Measurements from ENCODE around the gene FGFRL1.

Gene FGFRL1

DNA sequence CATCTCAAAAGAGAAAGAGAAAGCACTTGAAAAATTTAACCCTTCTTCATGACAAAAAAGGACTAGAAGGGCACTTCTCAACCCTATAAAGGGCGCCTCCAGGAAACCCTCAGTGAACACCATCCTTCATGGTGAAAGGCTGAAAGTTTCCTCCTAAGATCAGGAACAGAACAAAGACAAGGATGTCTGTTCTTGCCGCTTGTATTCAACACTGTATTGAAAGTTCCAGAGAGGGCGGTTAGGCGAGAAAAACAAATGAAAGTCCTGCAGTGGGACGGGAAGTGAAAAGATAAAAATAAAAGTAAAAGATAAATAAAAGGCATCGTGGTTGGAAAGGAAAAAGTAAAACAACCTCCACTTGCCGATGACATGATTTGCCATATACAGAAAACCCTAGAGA lies 51.0 kb downstream of the FGFRL1 start:
- in situ Hi-C loops (cut with MboI; ENCODE audit: low sequenced_read_pairs): no loop called here

DNA sequence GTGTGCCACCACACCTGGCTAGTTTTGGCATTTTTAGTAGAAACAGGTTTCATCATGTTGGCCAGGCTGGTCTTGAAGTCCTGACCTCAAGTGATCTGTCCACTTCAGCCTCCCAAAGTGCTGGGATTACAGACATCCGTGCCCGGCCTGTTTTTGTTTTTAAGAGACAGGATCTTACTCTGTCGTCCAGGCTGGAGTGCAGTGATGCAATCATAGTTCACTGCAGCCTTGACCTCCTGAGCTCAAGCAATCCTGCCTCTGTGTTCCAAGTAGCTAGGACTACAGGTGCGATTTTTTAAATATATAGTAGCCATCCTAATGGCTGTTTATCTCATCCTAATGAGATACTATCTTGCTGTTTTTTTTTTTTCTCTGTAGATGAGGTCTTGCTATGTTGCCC lies 54.3 kb downstream of the FGFRL1 start:
- in situ Hi-C loops (cut with MboI; ENCODE audit: low sequenced_read_pairs): no loop called here

DNA sequence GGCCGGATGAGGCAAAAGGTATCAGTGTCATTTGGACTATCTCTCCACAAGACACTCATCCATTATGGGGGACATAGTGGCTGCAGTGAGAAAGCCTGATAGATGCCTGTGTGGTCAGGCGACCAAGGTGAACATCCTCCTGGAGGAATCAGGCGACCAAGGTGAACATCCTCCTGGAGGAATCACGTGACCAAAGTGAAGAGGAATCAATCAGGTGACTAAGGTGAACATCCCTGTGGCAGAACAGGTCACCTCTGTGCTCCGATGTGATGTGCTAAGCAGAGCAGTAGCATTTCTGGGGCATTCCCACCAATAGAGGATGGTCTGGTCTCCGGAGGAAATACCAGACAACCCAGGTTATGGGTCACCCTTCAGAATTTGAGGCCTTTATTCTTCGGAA lies 58.0 kb downstream of the FGFRL1 start:
- in situ Hi-C loops (cut with MboI; ENCODE audit: low sequenced_read_pairs): no loop called here

DNA sequence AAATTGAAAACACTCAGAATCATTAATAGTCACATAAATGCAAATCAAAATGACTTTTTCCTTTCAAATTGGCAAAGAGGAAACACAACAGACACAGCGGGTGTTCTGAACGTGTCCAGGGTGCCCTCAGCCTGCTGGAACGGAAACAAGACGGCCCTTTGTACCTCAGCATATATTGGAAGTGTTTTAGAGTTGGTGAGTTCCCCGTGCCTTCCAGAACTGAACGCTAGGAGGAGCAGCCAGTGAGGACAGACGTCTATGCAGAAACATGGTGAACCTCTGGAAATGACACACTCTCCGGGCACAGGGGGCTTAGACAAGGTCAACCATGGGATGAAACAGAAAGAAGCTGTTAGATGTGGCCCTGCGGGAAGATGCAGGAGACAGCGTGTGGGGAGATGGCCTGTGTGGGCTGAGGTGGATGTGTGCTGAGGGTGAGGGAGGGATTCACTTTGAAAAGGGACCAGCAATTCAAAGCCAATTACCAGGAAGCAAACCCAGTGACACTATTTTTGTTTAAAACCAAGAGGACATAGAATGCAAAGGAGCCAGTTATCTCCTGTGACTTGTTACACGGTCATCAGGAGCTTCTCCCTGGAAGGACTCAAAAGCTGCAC lies 61.5 kb downstream of the FGFRL1 start:
- in situ Hi-C loops (cut with MboI; ENCODE audit: low sequenced_read_pairs): no loop called here

DNA sequence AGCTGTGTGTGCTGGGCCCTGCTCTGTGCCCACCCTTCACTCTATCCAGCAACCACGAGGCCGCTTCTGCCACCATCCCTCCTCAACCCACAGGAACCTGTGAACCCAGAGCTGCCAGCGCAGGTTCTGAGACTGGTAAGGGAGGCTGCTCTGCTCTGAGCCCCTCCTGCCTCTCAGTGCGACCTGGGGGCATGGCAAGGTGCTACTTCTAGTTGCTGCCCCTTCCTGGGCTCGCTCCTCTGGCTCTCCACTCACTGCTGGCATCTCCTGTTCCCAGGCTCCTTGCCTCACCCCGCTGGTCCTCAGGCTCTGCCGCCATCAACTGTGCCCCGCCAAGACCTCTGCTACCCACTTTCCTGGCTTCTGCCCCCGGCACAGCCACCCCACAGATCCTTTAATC lies 62.7 kb downstream of the FGFRL1 start:
- in situ Hi-C loops (cut with MboI; ENCODE audit: low sequenced_read_pairs): no loop called here

DNA sequence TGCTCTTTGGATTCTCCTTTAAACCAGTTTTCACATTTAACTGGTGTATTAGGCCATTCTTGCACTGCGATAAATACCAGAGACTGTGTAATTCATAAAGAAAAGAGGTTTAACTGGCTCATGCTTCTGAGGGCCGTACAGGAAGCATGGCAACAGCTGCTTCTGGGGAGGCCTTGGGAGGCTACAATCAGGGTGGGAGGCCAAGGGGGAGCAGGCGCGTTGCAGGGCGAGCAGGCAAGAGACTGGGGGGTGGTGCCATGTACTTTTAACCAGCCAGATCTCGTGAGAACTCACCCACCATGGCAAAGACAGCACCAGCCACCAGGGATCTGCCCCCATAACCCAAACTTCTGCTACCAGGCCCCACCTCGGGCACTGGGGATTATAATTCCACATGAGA lies 63.8 kb downstream of the FGFRL1 start:
- in situ Hi-C loops (cut with MboI; ENCODE audit: low sequenced_read_pairs): no loop called here

DNA sequence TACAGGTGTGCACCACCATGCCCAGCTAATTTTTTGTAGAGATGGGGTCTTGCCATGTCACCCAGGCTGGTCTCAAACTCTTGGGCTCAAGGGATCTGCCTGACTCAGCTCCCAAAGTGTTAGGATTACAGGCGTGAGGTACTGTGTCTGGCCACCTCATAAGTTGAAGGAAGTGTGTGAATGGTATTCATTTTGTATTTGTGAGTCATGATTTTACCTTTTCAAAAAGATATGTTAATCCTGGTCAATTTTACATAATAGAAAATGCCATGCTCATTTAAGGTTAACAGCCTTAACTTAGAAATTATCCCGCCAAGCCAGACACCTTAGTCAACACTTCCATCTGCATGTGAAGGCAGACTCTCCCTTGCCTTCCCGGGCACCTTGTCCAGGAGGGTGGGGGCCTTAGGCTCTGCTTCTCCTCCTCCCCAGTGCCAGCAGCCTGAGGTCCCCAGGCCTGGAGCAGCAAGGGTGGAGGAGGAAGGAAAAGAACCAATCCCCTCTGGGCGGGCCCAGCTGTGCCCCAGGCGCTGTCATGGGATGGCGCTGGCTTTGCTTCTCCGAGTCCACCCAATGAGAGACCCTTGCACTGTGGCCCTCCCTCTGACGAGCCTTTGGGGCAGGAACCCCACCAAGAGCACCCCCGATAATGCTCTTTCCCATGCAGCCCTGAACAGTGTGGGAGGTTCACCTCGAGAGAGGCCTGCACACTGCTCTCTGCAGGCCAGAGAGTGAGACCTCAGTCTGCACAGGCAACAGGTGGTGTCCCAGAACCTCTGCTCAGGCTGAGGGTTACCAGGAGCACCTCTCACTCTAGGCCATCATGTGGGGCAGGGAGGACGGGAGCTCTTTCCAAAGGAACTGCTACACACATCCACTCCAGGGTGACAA lies 64.6 kb downstream of the FGFRL1 start:
- in situ Hi-C loops (cut with MboI; ENCODE audit: low sequenced_read_pairs): no loop called here

Measured in HL-60/S4 treated with retinoic acid at 250 ng/mL for 4 days and 3 days (cell line).